ENCODE measurements around the gene P3H1. TPM values are rescaled to one million over a fixed set of nuclear protein-coding genes. Genes with fewer than 3 reads are reported as not detected.

Gene P3H1
- polyA plus RNA-seq, 3 donors = 16.8 to 56.9 (median 16.9) TPM

DNA sequence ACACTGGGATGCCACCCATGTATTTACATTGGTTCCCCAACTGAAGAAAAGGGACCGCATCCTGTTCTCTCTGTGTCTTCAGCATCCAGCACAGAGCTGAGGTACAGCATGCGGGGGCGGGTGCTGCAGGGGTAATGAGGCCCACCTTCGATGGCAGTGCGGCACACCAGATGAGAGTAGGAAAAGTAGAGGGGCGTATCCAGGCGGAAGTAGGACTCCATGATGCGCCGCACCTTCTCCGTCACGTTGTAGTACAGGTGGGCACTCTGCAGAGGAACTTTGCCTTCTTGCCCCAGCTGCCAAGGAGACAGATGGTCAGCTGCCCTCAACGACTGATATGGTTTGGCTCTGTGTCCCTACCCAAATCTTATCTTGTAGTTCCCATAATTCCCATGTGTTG lies 16.8 kb downstream of the P3H1 start:
- no peak for DNase-seq
- intact Hi-C loops (cut with micrococcal nuclease) = no loop called here
- Mint-ChIP-seq H3K4me3 (no peak overlapping the region), H3K36me3 (peaks cover 62 to 87% of the 10 kb centered on the region in 2 donors), H3K4me1 (peaks cover 28% of the 10 kb centered on the region), H3K9me3 (peaks cover 0 to 6% (median 2%) of the 10 kb centered on the region in 7 donors), H3K27me3 (ENCODE audit: low read depth in 3 of 3) (peaks cover 0 to 2% (median 2%) of the 10 kb centered on the region in 3 donors), H3K27ac (peak overlapping the region in 3 of 7 donors; percentile 18 to 72 (median 55))
- no peak overlapping the region for H3K4me2 ChIP-seq (replicated peaks; ENCODE audit: extremely low read depth, low read length, poor library complexity, severe bottlenecking)
- no peaks in the 10 kb centered on the region for H4K20me1 ChIP-seq (ENCODE audit: insufficient read depth, low read length)
- H3K36me3 ChIP-seq (replicated peaks in 1 of 2; ENCODE audit: control insufficient read depth in 1 of 2, insufficient read depth in 2 of 2, low read length in 2 of 2) = peaks cover 58 to 83% of the 10 kb centered on the region in 2 donors
- no peaks in the 10 kb centered on the region for H3K9me3 ChIP-seq (replicated peaks in 1 of 2; ENCODE audit: control insufficient read depth in 1 of 2, insufficient read depth in 1 of 2, low read length in 2 of 2)
- 97% methylated on average over 11 of the region's 12 CpGs for WGBS (ENCODE audit: insufficient coverage)
- peaks cover 18% of the 10 kb centered on the region in 2 donors for H3K4me1 ChIP-seq (ENCODE audit: control insufficient read depth in 1 of 2, insufficient read depth in 2 of 2, low read length in 2 of 2)
- TF ChIP-seq, protein P1, sequence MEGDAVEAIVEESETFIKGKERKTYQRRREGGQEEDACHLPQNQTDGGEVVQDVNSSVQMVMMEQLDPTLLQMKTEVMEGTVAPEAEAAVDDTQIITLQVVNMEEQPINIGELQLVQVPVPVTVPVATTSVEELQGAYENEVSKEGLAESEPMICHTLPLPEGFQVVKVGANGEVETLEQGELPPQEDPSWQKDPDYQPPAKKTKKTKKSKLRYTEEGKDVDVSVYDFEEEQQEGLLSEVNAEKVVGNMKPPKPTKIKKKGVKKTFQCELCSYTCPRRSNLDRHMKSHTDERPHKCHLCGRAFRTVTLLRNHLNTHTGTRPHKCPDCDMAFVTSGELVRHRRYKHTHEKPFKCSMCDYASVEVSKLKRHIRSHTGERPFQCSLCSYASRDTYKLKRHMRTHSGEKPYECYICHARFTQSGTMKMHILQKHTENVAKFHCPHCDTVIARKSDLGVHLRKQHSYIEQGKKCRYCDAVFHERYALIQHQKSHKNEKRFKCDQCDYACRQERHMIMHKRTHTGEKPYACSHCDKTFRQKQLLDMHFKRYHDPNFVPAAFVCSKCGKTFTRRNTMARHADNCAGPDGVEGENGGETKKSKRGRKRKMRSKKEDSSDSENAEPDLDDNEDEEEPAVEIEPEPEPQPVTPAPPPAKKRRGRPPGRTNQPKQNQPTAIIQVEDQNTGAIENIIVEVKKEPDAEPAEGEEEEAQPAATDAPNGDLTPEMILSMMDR (IDR thresholded peaks at IDR 0.05) = no peak
- H2AFZ ChIP-seq (ENCODE audit: insufficient read depth, low read depth, low read length, poor library complexity, severe bottlenecking) = no peak overlapping the region
- H3K79me2 ChIP-seq (ENCODE audit: insufficient read depth, low read length) = no peaks in the 10 kb centered on the region
- no peak overlapping the region for H3K27ac ChIP-seq (ENCODE audit: low read depth in 1 of 2, low read length in 2 of 2)
- no peak overlapping the region for H3K9ac ChIP-seq (ENCODE audit: insufficient read depth, low read length, poor library complexity, severe bottlenecking)
- no peaks in the 10 kb centered on the region for H3K27me3 ChIP-seq (ENCODE audit: control insufficient read depth in 2 of 2, insufficient read depth in 2 of 2, low read length in 2 of 2)
- H3K4me3 ChIP-seq (replicated peaks in 1 of 3; ENCODE audit: low read depth in 2 of 3, low read length in 3 of 3) = no peak overlapping the region

DNA sequence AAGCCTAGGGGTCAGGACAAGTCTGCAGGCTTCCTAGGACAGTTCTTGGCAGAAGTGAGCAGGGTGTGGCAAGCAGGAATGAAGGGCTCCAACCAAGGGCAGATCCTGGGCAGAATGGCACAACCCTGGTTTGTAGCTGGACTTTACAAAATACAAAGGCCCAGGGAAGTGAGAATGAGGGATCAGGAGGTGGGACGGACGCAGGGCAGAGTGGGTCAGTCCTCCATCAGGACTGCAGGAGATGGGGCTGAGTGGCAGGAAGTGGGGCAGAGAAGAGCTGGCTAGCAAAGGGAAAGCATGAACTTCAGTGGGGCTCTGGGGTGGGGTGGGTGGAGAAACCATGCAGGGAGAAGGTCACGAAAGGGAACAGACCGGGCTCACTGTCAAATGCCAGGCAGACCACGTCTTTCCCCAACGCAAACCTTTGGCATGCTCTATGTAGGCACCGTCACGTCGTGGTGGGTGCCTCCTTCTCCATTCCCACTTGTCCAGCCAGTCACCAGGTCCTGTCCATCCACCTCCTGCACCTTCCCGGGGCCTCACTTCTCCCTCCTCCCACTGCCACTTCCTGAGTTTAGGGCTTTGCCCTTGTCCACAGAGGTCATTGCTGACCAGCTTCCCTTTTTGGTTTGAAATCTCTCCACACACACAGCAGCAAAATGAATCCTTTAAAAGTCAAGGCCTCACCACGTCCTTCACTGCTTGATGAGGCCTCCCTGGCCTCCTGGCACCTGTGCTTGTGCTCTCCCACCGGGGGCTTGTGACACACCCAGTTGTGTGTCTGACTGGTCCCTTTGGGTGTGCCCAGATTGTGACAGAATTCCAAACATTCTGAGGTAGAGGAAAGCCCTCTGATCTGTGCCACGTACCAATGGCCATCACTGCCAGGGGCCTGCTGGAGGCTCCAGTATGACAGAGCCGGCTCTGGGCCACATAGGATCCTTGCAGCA lies 18.1 kb downstream of the P3H1 start:
- TF ChIP-seq, protein P1 (IDR thresholded peaks at IDR 0.05) = no peak
- Histone ChIP-seq H3K79me2 (ENCODE audit: insufficient read depth, low read length) (no peaks in the 10 kb centered on the region), H3K4me1 (ENCODE audit: control insufficient read depth in 1 of 2, insufficient read depth in 2 of 2, low read length in 2 of 2) (peaks cover 18% of the 10 kb centered on the region in 2 donors), H3K9me3 (replicated peaks in 1 of 2; ENCODE audit: control insufficient read depth in 1 of 2, insufficient read depth in 1 of 2, low read length in 2 of 2) (no peaks in the 10 kb centered on the region), H4K20me1 (ENCODE audit: insufficient read depth, low read length) (no peaks in the 10 kb centered on the region), H3K9ac (ENCODE audit: insufficient read depth, low read length, poor library complexity, severe bottlenecking) (peak overlapping the region; percentile 41), H2AFZ (ENCODE audit: insufficient read depth, low read depth, low read length, poor library complexity, severe bottlenecking) (peak overlapping the region; percentile 43), H3K4me3 (replicated peaks in 1 of 3; ENCODE audit: low read depth in 2 of 3, low read length in 3 of 3) (peak overlapping the region in 1 of 3 experiments; percentile 28), H3K27me3 (ENCODE audit: control insufficient read depth in 2 of 2, insufficient read depth in 2 of 2, low read length in 2 of 2) (no peaks in the 10 kb centered on the region), H3K4me2 (replicated peaks; ENCODE audit: extremely low read depth, low read length, poor library complexity, severe bottlenecking) (peak overlapping the region; percentile 45), H3K27ac (ENCODE audit: low read depth in 1 of 2, low read length in 2 of 2) (peak overlapping the region; percentile 54 to 72), H3K36me3 (replicated peaks in 1 of 2; ENCODE audit: control insufficient read depth in 1 of 2, insufficient read depth in 2 of 2, low read length in 2 of 2) (peaks cover 45 to 70% of the 10 kb centered on the region in 2 donors)
- 67% methylated on average over 12 of the region's 14 CpGs for WGBS (ENCODE audit: insufficient coverage)
- Mint-ChIP-seq H3K9me3 (peaks cover 0 to 6% (median 2%) of the 10 kb centered on the region in 7 donors), H3K4me3 (peak overlapping the region; percentile 66 to 70), H3K36me3 (peaks cover 50 to 75% of the 10 kb centered on the region in 2 donors), H3K4me1 (peaks cover 28% of the 10 kb centered on the region), H3K27ac (peak overlapping the region; percentile 53 to 92 (median 86)), H3K27me3 (ENCODE audit: low read depth in 3 of 3) (peaks cover 0 to 2% (median 2%) of the 10 kb centered on the region in 3 donors)
- intact Hi-C loops (cut with micrococcal nuclease) = loop anchor here in 1 of 2 donors (10.0 kb wide), 1 partner anchor 404 kb away; no protein-coding TSS in a partner anchor
- DNase-seq = peak in 2 of 3 donors; percentile 22 to 23

Measured in CD14-positive monocyte (primary cell).